ENCODE data around the gene SPECC1L. TPM values are rescaled to one million over a fixed set of nuclear protein-coding genes. Genes with fewer than 3 reads are reported as not detected.

Gene SPECC1L
- total and polyA plus RNA-seq, 10 of the 15 experiments (the other 5 are each of a cell fraction or from before 2014, with no cell fraction given), result 1.9 to 40.6 (median 19.1) TPM

DNA sequence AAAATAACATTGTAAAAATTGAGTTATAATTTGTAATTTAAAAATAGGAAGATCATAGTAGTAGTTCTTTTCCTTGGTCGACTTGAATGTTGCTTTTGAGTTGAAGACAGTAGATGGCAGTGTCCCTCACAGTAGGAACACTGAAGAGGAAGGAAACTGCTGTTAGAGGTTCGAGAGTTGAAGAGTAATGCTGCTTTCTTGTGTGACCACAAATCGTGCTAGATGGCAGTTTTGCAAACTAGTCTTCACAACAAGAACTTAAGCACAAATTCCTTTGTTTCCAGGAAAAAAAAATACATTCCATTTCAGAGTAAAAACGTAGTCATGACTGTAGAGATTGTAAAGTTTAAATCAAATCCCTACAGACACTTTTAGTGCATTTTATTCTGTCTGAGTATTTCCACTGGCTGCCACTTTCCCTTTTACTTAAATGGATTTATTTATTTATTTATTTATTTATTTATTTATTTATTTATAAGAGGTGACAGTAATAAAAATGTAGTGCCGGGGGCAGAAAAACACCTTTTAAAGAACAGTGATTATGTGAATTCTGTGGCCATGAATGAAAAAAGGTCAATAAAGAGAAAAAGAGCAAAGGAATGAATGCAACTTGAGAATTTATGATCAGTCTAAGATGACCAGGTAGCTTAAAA, 54.6 kb downstream of the SPECC1L start:
- in situ Hi-C loops (cut with MboI) (no loop called here), intact Hi-C loops (cut with micrococcal nuclease; ENCODE audit: unreplicated experiment) (loop anchor here (1.0 to 10.0 kb wide), 4 partner anchors 110 to 200 kb away; no protein-coding TSS in a partner anchor)
- no peak overlapping the region for H3K4me3 ChIP-seq
- CTCF ChIA-PET, result interaction anchor here (0.6 to 6.2 kb wide), 24 partner anchors 11 to 290 kb away, joined by 3 to 62 read pairs (median 3); no protein-coding TSS in a partner anchor
- peak; percentile 92 for ATAC-seq
- FAIRE-seq, result peak; percentile 95
- H3K27ac ChIP-seq (ENCODE audit: control insufficient read depth, insufficient read depth), result peak overlapping the region; percentile 10; the same call in 1 of the 2 replicates
- no peaks in the 10 kb centered on the region for H3K27me3 ChIP-seq (replicated peaks in 1 of 2; ENCODE audit: control insufficient read depth in 2 of 2, insufficient read depth in 2 of 2, low read length in 1 of 2)
- POLR2A ChIA-PET, result no interaction called here
- H2AFZ ChIP-seq (ENCODE audit: control insufficient read depth, low read depth, low read length), result no peak overlapping the region
- RAD21 ChIA-PET (ENCODE audit: unreplicated experiment), result interaction anchor here (1.3 to 1.6 kb wide), 5 partner anchors 107 to 201 kb away, joined by 3 to 5 read pairs (median 4); no protein-coding TSS in a partner anchor
- H3K4me1 ChIP-seq (ENCODE audit: control insufficient read depth, insufficient read depth, low read length), result no peaks in the 10 kb centered on the region
- WGBS (ENCODE audit: insufficient coverage, insufficient replicate concordance, low lambda C conversion rate, missing lambda C conversion rate), result 25% methylated on average over 5 of the region's 5 CpGs
- DNase-seq (ENCODE audit: low read depth, low spot score), result peak; percentile 62
- H3K36me3 ChIP-seq (ENCODE audit: control insufficient read depth in 2 of 2, insufficient read depth in 2 of 2, low read length in 1 of 2), result peaks cover 8 to 18% of the 10 kb centered on the region in 2 experiments; a peak in 3 of 4 replicates
- no peaks in the 10 kb centered on the region; the same call in 1 of the 2 replicates for H3K79me2 ChIP-seq (ENCODE audit: control insufficient read depth, insufficient read depth, low read length)
- no peaks in the 10 kb centered on the region for H3K9me3 ChIP-seq (replicated peaks; ENCODE audit: control insufficient read depth, insufficient read depth, low read length)
- no TSS peak for BruUV-seq (replicated peaks)
- H3K4me2 ChIP-seq (ENCODE audit: control insufficient read depth, insufficient read depth), result peak overlapping the region; percentile 14; the same call in 1 of the 2 replicates
- H3K9ac ChIP-seq (ENCODE audit: control insufficient read depth, insufficient read depth, low read length), result no peak overlapping the region
- SMC1A ChIA-PET (ENCODE audit: uncharacterized antibody, unreplicated experiment), result interaction anchor here (0.8 to 2.3 kb wide), 3 partner anchors 179 to 198 kb away, joined by 3 to 13 read pairs (median 4); no protein-coding TSS in a partner anchor
- H4K20me1 ChIP-seq (ENCODE audit: control insufficient read depth, insufficient read depth), result no peaks in the 10 kb centered on the region
- no peak for TF ChIP-seq NFYA (IDR thresholded peaks at IDR 0.05; ENCODE audit: borderline replicate concordance, low read depth, low read length)
- TF ChIP-seq SP1 (IDR thresholded peaks at IDR 0.05; ENCODE audit: low read depth, low read length), result no peak
- TF ChIP-seq CHD4 (IDR thresholded peaks at IDR 0.05), result no peak
- no peak for TF ChIP-seq POU2F2 (IDR thresholded peaks at IDR 0.05; ENCODE audit: borderline replicate concordance, low read depth, low read length)
- no peak for TF ChIP-seq HCFC1 (IDR thresholded peaks at IDR 0.05; ENCODE audit: low read length)
- TF ChIP-seq, protein P1, sequence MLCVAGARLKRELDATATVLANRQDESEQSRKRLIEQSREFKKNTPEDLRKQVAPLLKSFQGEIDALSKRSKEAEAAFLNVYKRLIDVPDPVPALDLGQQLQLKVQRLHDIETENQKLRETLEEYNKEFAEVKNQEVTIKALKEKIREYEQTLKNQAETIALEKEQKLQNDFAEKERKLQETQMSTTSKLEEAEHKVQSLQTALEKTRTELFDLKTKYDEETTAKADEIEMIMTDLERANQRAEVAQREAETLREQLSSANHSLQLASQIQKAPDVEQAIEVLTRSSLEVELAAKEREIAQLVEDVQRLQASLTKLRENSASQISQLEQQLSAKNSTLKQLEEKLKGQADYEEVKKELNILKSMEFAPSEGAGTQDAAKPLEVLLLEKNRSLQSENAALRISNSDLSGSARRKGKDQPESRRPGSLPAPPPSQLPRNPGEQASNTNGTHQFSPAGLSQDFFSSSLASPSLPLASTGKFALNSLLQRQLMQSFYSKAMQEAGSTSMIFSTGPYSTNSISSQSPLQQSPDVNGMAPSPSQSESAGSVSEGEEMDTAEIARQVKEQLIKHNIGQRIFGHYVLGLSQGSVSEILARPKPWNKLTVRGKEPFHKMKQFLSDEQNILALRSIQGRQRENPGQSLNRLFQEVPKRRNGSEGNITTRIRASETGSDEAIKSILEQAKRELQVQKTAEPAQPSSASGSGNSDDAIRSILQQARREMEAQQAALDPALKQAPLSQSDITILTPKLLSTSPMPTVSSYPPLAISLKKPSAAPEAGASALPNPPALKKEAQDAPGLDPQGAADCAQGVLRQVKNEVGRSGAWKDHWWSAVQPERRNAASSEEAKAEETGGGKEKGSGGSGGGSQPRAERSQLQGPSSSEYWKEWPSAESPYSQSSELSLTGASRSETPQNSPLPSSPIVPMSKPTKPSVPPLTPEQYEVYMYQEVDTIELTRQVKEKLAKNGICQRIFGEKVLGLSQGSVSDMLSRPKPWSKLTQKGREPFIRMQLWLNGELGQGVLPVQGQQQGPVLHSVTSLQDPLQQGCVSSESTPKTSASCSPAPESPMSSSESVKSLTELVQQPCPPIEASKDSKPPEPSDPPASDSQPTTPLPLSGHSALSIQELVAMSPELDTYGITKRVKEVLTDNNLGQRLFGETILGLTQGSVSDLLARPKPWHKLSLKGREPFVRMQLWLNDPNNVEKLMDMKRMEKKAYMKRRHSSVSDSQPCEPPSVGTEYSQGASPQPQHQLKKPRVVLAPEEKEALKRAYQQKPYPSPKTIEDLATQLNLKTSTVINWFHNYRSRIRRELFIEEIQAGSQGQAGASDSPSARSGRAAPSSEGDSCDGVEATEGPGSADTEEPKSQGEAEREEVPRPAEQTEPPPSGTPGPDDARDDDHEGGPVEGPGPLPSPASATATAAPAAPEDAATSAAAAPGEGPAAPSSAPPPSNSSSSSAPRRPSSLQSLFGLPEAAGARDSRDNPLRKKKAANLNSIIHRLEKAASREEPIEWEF (IDR thresholded peaks at IDR 0.05; ENCODE audit: insufficient replicate concordance, low read depth, low read length), result no peak
- peak; percentile 84 for TF ChIP-seq RUNX3 (IDR thresholded peaks at IDR 0.05; ENCODE audit: low read length)
- no peak for TF ChIP-seq ZNF24 (IDR thresholded peaks at IDR 0.05)
- no peak for TF ChIP-seq ELK1 (IDR thresholded peaks at IDR 0.05; ENCODE audit: low read depth, low read length)
- TF ChIP-seq, protein P2, sequence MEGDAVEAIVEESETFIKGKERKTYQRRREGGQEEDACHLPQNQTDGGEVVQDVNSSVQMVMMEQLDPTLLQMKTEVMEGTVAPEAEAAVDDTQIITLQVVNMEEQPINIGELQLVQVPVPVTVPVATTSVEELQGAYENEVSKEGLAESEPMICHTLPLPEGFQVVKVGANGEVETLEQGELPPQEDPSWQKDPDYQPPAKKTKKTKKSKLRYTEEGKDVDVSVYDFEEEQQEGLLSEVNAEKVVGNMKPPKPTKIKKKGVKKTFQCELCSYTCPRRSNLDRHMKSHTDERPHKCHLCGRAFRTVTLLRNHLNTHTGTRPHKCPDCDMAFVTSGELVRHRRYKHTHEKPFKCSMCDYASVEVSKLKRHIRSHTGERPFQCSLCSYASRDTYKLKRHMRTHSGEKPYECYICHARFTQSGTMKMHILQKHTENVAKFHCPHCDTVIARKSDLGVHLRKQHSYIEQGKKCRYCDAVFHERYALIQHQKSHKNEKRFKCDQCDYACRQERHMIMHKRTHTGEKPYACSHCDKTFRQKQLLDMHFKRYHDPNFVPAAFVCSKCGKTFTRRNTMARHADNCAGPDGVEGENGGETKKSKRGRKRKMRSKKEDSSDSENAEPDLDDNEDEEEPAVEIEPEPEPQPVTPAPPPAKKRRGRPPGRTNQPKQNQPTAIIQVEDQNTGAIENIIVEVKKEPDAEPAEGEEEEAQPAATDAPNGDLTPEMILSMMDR (IDR thresholded peaks at IDR 0.05 in 2 of 3, conservative IDR thresholded peaks at IDR 0.05 in 1 of 3; ENCODE audit: control insufficient read depth in 2 of 3, extremely low read depth in 1 of 3, insufficient read depth in 1 of 3, low read depth in 3 of 3, low read length in 3 of 3), result peak; percentile 70 to 93 (median 75); a peak in 5 of 6 replicates
